Measurements from ENCODE around the gene EFEMP2.

DNA sequence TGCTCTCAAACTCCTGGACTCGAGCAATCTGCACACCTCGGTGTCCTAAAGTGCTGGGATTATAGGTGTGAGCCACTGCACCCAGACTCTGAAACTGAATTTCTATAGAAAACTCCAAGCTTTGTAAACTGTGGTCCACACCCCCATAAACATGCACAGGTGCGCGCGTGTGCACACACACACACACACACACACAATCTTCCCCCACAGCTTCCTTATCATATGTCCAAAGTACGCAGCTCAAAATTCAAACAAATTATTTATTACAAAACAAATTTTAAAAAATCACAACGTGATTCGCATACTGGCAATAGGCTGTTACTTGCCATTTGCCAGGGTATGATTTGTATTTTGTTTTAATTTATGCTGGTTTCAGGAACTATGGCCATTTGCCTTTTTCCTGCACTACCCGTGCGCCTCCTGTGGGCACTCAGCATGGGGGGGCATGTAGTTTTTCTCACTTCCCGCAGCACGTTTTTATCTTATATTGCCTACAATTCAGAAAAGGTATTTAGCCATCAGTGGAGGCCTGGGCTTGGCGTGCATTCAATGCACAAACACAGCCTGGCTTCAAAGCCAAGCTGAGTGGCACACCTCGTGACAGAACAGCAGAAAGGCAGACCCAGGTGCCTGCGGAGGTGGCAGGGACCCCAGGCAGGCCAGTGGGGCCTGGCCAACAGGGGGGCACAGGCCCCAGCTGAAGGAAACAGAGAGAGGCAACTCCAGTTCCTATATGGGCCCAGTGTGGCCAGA is 49.6 kb downstream of the EFEMP2 start:
- TF ChIP-seq POLR2A (IDR thresholded peaks at IDR 0.05; ENCODE audit: extremely low read depth, insufficient read length), result no peak
- TF ChIP-seq MYC (IDR thresholded peaks at IDR 0.05; ENCODE audit: low read depth, low read length), result no peak
- TF ChIP-seq, protein P1, sequence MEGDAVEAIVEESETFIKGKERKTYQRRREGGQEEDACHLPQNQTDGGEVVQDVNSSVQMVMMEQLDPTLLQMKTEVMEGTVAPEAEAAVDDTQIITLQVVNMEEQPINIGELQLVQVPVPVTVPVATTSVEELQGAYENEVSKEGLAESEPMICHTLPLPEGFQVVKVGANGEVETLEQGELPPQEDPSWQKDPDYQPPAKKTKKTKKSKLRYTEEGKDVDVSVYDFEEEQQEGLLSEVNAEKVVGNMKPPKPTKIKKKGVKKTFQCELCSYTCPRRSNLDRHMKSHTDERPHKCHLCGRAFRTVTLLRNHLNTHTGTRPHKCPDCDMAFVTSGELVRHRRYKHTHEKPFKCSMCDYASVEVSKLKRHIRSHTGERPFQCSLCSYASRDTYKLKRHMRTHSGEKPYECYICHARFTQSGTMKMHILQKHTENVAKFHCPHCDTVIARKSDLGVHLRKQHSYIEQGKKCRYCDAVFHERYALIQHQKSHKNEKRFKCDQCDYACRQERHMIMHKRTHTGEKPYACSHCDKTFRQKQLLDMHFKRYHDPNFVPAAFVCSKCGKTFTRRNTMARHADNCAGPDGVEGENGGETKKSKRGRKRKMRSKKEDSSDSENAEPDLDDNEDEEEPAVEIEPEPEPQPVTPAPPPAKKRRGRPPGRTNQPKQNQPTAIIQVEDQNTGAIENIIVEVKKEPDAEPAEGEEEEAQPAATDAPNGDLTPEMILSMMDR (IDR thresholded peaks at IDR 0.05; ENCODE audit: low read depth, low read length), result no peak
- TF ChIP-seq, protein P2, sequence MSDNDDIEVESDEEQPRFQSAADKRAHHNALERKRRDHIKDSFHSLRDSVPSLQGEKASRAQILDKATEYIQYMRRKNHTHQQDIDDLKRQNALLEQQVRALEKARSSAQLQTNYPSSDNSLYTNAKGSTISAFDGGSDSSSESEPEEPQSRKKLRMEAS (IDR thresholded peaks at IDR 0.05; ENCODE audit: low read depth, low read length), result no peak

Data from NB4 (cell line).